Measurements from ENCODE around the gene TIAM2.

DNA sequence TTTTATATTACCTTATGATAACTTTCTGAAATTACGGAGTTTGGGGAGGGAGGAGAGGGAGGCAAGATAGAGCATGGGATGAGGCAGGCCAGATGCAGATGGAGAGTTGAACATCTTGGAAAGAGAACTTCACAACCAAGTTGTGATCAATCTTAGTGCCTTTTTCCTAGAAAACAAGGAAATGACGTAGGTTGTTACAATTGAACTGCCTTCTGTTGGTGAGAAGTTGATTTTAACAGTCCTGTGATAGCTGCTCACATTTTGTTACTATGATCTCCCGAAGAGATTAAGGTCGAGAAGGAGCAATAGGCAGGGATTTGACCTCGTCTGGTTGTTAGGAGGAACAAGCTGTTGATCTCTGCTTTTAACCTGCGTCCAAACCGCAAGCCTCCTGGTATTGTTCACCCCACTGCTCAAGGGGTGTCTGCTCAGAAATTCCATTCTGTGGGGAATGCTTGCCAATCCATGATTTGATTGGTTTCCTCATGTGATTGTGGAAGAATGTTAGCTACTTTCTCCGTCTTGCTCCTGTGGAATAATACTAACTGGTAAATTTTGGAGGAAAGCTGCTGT, 35.1 kb downstream of the TIAM2 start:
- TF ChIP-seq, protein P1, sequence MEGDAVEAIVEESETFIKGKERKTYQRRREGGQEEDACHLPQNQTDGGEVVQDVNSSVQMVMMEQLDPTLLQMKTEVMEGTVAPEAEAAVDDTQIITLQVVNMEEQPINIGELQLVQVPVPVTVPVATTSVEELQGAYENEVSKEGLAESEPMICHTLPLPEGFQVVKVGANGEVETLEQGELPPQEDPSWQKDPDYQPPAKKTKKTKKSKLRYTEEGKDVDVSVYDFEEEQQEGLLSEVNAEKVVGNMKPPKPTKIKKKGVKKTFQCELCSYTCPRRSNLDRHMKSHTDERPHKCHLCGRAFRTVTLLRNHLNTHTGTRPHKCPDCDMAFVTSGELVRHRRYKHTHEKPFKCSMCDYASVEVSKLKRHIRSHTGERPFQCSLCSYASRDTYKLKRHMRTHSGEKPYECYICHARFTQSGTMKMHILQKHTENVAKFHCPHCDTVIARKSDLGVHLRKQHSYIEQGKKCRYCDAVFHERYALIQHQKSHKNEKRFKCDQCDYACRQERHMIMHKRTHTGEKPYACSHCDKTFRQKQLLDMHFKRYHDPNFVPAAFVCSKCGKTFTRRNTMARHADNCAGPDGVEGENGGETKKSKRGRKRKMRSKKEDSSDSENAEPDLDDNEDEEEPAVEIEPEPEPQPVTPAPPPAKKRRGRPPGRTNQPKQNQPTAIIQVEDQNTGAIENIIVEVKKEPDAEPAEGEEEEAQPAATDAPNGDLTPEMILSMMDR (IDR thresholded peaks at IDR 0.05; ENCODE audit: borderline replicate concordance, extremely low read depth, low read length, poor library complexity, severe bottlenecking), result no peak
- TF ChIP-seq EZH2 (IDR thresholded peaks at IDR 0.05; ENCODE audit: borderline replicate concordance, low read depth, low read length, severe bottlenecking), result no peak

Data from DND-41 (cell line).